Endothelial cell of umbilical vein (primary cell): ENCODE data around the gene DEFB112. TPM values are rescaled to one million over a fixed set of nuclear protein-coding genes. Genes with fewer than 3 reads are reported as not detected.

Experiments
- BruUV-seq: library from RNA; stranded (reverse); fragments of 400-500 nt; replicated peaks from 2 replicates; lab custom pipeline; 2021; lab: Mats Ljungman, UMichigan
- CTCF ChIA-PET: fragments of 300-600, 350-600 bp; sonication (Branson Sonifier 250); formaldehyde crosslinking; loops from one replicate; lab custom pipeline; 2021; ENCODE audit warnings: antibody characterized with exemption, inconsistent platforms; lab: Charles Lee
- POLR2A ChIA-PET: fragments of 300-600, 350-600 bp; sonication (Branson Sonifier 250); formaldehyde crosslinking; loops from one replicate; lab custom pipeline; 2021; ENCODE audit warnings: antibody characterized with exemption, inconsistent platforms; lab: Charles Lee
- DNase-seq: peaks from one replicate; pipeline ENCODE4 v3.0.0-alpha.2; 2011; ENCODE audit warnings: low read depth, low spot score
- FAIRE-seq: peaks from 2 replicates; lab custom pipeline; 2011; peaks lifted over from hg19 to GRCh38; lab: Jason Lieb, UNC
- H2AFZ ChIP-seq: 2 replicates; pipeline ENCODE4 v1.6.0; 2012; ENCODE audit warnings: low read depth, low read length, control low read depth, inconsistent platforms
- H3K27ac ChIP-seq: 2 replicates; pipeline ENCODE4 v1.5.1; 2011; ENCODE audit warnings: low read depth, mild to moderate bottlenecking, control low read depth, low read length, moderate library complexity; ENCODE audit not compliant: insufficient read depth
- H3K27me3 ChIP-seq, 2 experiments: 2 replicates each; pipeline versions ENCODE4 v1.6.0 to v1.6.1; 2011; ENCODE audit warnings: low read length in 2 of 2, mixed read lengths in 1 of 2; ENCODE audit not compliant: control insufficient read depth in 2 of 2, insufficient read depth in 2 of 2
- H3K36me3 ChIP-seq, 2 experiments: 2 replicates in 1 of 2; 3 replicates in 1 of 2; pipeline ENCODE4 v1.5.1; 2011; ENCODE audit warnings: low read length in 2 of 2, mild to moderate bottlenecking in 1 of 2, moderate library complexity in 1 of 2; ENCODE audit not compliant: control insufficient read depth in 2 of 2, insufficient read depth in 2 of 2; ENCODE audit errors: extremely low read depth in 1 of 2
- H3K4me1 ChIP-seq: 3 replicates; pipeline ENCODE4 v1.5.1; 2011; ENCODE audit warnings: mild to moderate bottlenecking, low read length; ENCODE audit not compliant: control insufficient read depth, insufficient read depth; ENCODE audit errors: extremely low read depth
- H3K4me2 ChIP-seq: 2 replicates; pipeline ENCODE4 v1.6.1; 2011; ENCODE audit warnings: low read length, control low read depth, mixed read lengths; ENCODE audit not compliant: insufficient read depth
- H3K4me3 ChIP-seq, 3 experiments: fragments of 200-600 bp in 1 of 3; sonication (generic), shearing (Covaris generic) in 1 of 3; replicated peaks in 1 of 3; 2 replicates each; pipeline ENCODE4 v1.5.1; 2011 to 2016; ENCODE audit warnings: control low read depth in 3 of 3, low read length in 3 of 3, mild to moderate bottlenecking in 2 of 3, inconsistent platforms in 1 of 3, low read depth in 1 of 3, moderate library complexity in 1 of 3; ENCODE audit not compliant: insufficient read depth in 1 of 3
- H3K79me2 ChIP-seq: 2 replicates; pipeline ENCODE4 v1.6.0; 2012; ENCODE audit warnings: low read length, inconsistent platforms; ENCODE audit not compliant: control insufficient read depth, insufficient read depth
- H3K9ac ChIP-seq: replicated peaks from 2 replicates; pipeline ENCODE3; 2011; ENCODE audit warnings: low read length, control low read depth; ENCODE audit not compliant: insufficient read depth; ENCODE audit errors: extremely low read depth
- H3K9me1 ChIP-seq: replicated peaks from 3 replicates; pipeline ENCODE4 v1.6.0; 2011; ENCODE audit warnings: mild to moderate bottlenecking, low read length; ENCODE audit not compliant: control insufficient read depth, insufficient read depth; ENCODE audit errors: extremely low read depth
- H3K9me3 ChIP-seq: replicated peaks from 2 replicates; pipeline ENCODE4 v1.5.1; 2012; ENCODE audit warnings: low read length, inconsistent platforms; ENCODE audit not compliant: control insufficient read depth, insufficient read depth
- H4K20me1 ChIP-seq: replicated peaks from 2 replicates; pipeline ENCODE3; 2011; ENCODE audit warnings: mild to moderate bottlenecking, low read length; ENCODE audit not compliant: control insufficient read depth, insufficient read depth; ENCODE audit errors: extremely low read depth
- CTCF ChIP-seq, 2 donors: IDR thresholded peaks; 1 replicate in 1 of 2; 2 replicates in 1 of 2; pipeline ENCODE4 v1.5.1; 2011; ENCODE audit warnings: low read length in 2 of 2, mild to moderate bottlenecking in 2 of 2, moderate library complexity in 2 of 2, control low read depth in 1 of 2, inconsistent platforms in 1 of 2, low read depth in 1 of 2; ENCODE audit not compliant: insufficient read depth in 1 of 2; ENCODE audit errors: extremely low read depth in 1 of 2
- EZH2 ChIP-seq: IDR thresholded peaks from 2 replicates; pipeline ENCODE4 v1.6.1; 2012; ENCODE audit warnings: borderline replicate concordance, low read depth, mild to moderate bottlenecking, moderate library complexity, low read length, inconsistent platforms; ENCODE audit not compliant: severe bottlenecking
- FOS ChIP-seq: IDR thresholded peaks from 2 replicates; pipeline ENCODE4 v1.6.1; 2011; ENCODE audit warnings: mild to moderate bottlenecking, low read length, moderate library complexity, borderline replicate concordance; ENCODE audit not compliant: insufficient read depth
- JUN ChIP-seq: IDR thresholded peaks from 2 replicates; pipeline ENCODE4 v1.6.1; 2011; ENCODE audit warnings: borderline replicate concordance, low read depth; ENCODE audit not compliant: insufficient read length, insufficient read depth
- MAX ChIP-seq: IDR thresholded peaks from 2 replicates; pipeline ENCODE4 v1.6.1; 2011; ENCODE audit not compliant: insufficient read depth, insufficient read length
- POLR2AphosphoS5 ChIP-seq: IDR thresholded peaks from 2 replicates; pipeline ENCODE4 v1.6.1; 2012; ENCODE audit warnings: low read depth, mild to moderate bottlenecking, control low read depth, low read length, moderate library complexity; ENCODE audit not compliant: insufficient read depth
- dilution Hi-C: fragments of 300-500 bp; cut with MboI; formaldehyde crosslinking; loops from one replicate; pipeline ENCODE4 v1.15.0; 2019; ENCODE audit warnings: low sequenced_read_pairs; ENCODE audit not compliant: extremely low pct_ligation_motif_present
- intact Hi-C: fragments of 100-400 bp; cut with micrococcal nuclease; formaldehyde crosslinking; loops from one replicate; pipeline ENCODE4 v1.10.0; 2022
- polyA plus RNA-seq, 4 experiments: library from polyadenylated mRNA; depleted of rRNA in 3 of 4; stranded (reverse) in 3 of 4; unstranded in 1 of 4; fragments of >200 nt; gene quantifications; 2 replicates each; pipeline versions ENCODE4 v1.2.1 to v1.2.3, GENCODE V29; 2011 to 2012; ENCODE audit warnings: missing spikeins in 1 of 4
- total RNA-seq: library from RNA; stranded (reverse); gene quantifications from 2 replicates; pipeline ENCODE4 v1.2.3, GENCODE V29; 2021

DEFB112 gene
- total and polyA plus RNA-seq, 2 donors (not counting 3 experiments of a cell fraction or from before 2014, with no cell fraction given) = not detected

- H3K36me3 ChIP-seq = no peaks in the 10 kb centered on the region
- H3K4me1 ChIP-seq = no peaks in the 10 kb centered on the region
- no peak overlapping the region for H3K4me3 ChIP-seq
- H3K9me3 ChIP-seq = peaks cover 2% of the 10 kb centered on the region
- H3K9me1 ChIP-seq = no peaks in the 10 kb centered on the region
- POLR2A ChIA-PET = no interaction called here
- no TSS peak for BruUV-seq
- H3K27me3 ChIP-seq = no peaks in the 10 kb centered on the region
- no peak overlapping the region for H3K4me2 ChIP-seq
- no peak overlapping the region for H3K27ac ChIP-seq
- no peak for DNase-seq
- FAIRE-seq = no peak
- intact Hi-C loops (no loop called here), dilution Hi-C loops (no loop called here)
- TF ChIP-seq FOS (no peak), CTCF (IDR thresholded peaks at IDR 0.05; ENCODE audit: extremely low read depth in 1 of 2, insufficient read depth in 1 of 2, low read depth in 1 of 2, low read length in 2 of 2) (no peak), MAX (no peak), POLR2AphosphoS5 (no peak), JUN (no peak), EZH2 (no peak)
- H2AFZ ChIP-seq = no peak overlapping the region
- no peaks in the 10 kb centered on the region for H4K20me1 ChIP-seq
- H3K79me2 ChIP-seq = no peaks in the 10 kb centered on the region
- no peak overlapping the region for H3K9ac ChIP-seq
- CTCF ChIA-PET = no interaction called here
Observed at GRCh38 chr6:50076431-50076830, 26.7 kb upstream of the DEFB112 start.
